TTC549 (cell line): ENCODE measurements around the gene AKR1C1.
"Not testable (repeated sequence)": the region's sequence is repeated elsewhere in the genome, so short reads cannot be mapped to it uniquely, and the experiment has no call there.

Experiments used
- FAIRE-seq: peaks from 2 replicates; lab custom pipeline; 2012; peaks lifted over from hg19 to GRCh38; lab: Jason Lieb, UNC

AKR1C1 gene

DNA sequence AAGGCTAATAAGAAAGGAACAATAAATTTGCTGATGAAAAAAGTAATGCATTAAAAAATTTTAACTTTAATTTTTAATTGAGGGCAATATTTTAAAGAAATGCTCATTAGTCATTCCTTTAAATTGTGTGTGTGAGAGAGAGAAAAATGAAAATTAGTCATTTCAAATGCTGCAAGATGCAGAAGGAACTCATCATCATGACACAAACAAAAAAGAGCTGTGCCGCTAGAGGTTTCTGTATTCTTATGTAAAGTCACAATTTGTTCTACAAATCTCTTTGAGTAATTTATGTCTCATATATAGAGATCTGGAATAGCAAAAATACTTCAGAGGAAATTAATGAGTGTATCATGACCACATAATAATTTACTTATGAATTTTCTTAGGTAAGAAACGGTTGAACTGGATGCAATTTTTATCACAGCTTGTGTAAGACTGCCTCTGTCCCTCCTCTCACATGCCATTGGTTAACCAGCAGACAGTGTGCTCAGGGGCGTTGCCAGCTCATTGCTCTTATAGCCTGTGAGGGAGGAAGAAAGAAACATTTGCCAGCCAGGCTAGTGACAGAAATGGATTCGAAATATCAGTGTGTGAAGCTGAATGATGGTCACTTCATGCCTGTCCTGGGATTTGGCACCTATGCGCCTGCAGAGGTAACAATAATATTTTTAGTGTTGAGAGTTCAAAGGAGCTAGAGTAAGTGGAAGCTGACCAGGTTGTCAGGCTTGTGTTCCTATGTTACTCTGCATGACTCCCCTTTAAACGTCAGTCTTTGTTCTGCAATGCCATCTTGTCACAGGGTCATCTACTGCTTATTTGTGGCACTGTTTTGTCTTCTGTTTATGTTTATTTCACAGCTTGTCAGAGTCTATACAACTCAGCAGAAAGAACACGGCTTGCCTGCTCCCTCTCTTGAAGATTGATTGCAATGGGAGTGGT lies at the start of gene AKR1C1:
Gene AKR1C1 (plus strand): TSS at position 540 of the 939 bp plus-strand sequence. CDS start 30 bp downstream, at position 570.
- not testable (repeated sequence) for FAIRE-seq

DNA sequence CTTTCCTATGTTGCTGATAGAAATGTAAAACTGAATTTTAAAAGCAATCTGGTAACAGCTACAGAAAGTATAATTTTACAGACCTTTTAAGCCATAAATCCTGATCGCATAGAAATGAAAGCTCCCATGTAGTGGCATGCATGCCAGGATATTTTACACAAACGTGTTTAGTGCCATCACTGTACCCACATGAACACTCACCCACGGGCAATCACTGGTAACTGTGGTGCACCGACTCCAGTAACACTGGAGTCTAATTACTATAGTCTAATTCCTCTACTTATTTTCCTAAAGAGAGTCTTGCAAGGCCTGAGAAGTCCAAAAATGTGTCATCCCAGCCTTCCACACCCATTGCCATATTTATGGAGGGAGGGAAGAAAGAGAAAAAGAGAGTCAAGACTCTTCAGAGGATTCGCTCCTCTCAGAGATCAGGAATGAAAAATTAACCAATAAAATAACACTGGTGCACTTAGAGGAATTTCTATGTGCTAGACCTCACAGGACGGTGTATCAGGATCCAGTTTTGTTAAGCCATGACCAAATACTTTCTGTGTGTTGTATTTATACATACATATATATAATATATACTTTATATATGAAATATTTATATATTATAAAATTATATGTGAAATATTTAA lies 48.9 kb upstream of the AKR1C1 start:
- FAIRE-seq, result no peak

DNA sequence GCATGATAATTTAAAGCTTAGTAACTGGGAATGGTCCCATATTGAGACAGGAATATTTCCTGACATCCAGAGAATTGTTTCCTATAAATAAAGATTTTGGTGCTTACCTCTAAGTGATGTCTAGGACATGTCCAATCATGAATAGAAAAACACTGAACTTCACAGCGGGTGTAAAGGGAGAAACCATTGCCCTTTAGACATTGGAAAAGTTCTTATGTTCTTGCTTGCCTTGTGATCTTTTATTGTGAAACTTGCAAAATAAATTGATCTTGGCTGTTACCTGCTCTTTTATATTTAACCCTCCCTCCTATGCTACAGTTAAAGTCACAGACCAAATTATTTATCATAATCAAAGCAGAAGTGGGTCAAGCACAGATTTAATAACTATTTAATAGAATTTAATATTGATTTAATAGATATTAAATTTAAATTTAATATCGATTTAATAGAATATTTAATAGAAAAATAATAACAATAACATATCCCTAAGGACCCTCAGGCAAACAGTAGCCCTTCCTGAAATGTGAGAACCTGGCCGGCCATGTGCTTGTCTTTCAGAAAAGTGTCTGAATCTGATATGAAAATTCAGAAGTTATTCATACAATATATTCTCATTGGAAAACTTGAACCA lies 47.0 kb upstream of the AKR1C1 start:
- FAIRE-seq, result no peak

DNA sequence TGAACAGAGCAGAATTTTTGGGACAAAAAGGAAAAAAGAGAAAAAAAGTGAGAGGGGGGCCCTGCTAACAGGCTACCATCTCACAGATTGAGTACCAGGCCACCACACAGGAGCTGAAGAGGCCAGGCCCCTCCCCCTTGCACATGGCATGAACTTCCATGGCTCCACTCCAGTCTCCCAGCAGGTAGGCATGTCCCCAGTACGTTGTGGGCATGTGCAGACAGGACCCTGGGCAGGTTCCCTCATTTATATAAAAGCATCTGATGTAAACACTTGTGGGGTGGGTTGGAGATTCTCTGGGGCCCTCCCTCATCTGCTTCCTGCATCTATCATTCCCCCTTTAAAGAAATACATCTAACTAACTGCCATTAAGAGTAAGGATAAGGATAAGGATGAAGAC lies 45.0 kb upstream of the AKR1C1 start:
- FAIRE-seq, result no peak

- not testable (repeated sequence) for FAIRE-seq
These were observed 38.7 kb upstream of the AKR1C1 start for GRCh38 chr10:4924482-4924881.

GRCh38 chr10:4926400-4926799 lies 36.8 kb upstream of the AKR1C1 start:
- FAIRE-seq, result no peak

GRCh38 chr10:4931587-4931986 lies 31.6 kb upstream of the AKR1C1 start:
- FAIRE-seq, result no peak

DNA sequence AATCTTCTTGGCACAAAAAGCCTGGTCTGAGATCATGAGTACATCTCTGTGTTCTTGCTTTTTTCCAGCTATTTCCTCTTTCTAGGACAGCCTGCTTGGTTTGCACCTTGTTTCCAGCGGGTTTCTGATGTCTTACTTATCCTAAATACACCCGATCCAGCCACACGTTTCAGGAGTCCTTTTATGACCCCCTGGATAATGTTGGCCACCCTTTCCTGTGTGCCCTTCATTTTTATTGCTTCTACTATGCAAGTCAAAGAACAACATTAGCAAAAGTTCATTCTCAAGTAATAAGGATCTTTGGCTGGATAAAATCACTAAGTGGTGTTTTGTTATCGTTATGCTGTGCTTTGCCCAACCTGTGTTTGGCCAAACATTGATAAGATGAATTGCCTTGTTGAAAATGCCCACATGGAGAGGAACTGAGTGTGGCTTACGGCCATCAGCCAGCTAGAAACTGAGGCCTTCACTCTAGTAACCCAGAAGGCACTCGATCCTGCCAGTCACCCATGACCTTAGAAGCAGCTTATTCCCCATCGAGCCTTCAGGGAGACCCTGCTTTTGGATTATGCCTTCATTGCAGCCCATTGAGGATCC lies 28.7 kb upstream of the AKR1C1 start:
- no peak for FAIRE-seq

GRCh38 chr10:4937346-4937745 lies 25.9 kb upstream of the AKR1C1 start:
- FAIRE-seq, result no peak

GRCh38 chr10:4939224-4940072 lies 23.8 kb upstream of the AKR1C1 start:
- FAIRE-seq, result no peak

DNA sequence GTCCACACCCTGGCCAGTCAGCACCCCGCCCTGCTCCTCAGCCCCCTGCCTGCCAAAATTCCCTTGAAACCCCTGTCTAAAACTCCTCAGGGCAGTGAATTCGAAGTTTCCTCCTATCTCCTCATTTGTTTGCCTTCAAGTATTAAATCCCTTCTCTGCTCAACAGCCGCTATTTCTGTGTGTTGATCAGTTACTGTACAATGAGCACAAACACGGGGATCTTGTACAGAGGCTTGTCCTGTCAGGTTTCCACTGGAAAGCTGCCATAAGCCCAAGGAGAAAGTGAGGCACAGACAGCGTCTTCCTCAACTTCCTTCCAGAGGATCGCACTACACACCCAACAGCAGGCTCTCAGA lies 23.2 kb upstream of the AKR1C1 start:
- FAIRE-seq, result not testable (repeated sequence)

DNA sequence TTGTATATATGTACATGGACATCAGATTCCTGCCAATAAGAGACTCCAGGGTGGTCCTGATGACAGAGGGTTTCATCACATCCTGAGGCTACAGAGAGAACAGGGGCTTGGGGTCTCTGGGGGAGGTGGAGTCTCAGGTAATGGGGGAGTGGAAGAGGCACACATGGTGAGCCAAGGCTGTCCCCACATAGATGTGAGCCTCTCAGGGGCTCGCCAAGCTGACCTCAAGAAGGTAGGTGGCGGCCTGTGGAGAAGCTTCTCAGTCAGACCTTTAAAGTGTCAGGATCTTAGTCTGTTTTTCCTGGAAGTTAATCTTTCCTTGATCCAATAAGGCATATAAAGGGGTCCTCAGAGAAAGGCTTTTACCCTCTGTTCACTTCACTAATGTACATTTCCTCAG lies 22.3 kb upstream of the AKR1C1 start:
- not testable (repeated sequence) for FAIRE-seq

GRCh38 chr10:4941540-4942330 lies 21.5 kb upstream of the AKR1C1 start:
- no peak for FAIRE-seq

DNA sequence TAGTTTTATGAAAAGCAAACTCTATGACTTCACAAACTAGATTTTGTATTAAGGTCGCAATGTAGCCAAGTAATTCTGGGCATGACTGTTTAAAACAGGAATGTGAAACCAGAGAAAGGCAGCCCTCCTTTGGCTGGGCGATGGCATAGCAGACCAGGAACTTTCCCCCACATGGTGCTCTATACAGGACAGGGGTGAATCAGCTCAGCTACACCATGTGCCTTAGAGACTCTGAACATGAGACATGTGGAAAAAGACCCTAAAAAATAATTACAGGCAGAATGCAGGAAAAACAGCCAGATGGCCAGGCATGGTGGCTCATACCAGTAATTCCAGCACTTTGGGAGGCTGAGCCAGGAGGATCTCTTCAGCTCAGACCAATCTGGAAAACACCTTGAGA lies 20.3 kb upstream of the AKR1C1 start:
- not testable (repeated sequence) for FAIRE-seq

- not testable (repeated sequence) for FAIRE-seq
These were observed 19.8 kb upstream of the AKR1C1 start for GRCh38 chr10:4943416-4943815.

- no peak for FAIRE-seq
These were observed 19.4 kb upstream of the AKR1C1 start for GRCh38 chr10:4943821-4944220.

- FAIRE-seq, result no peak
These were observed 18.4 kb upstream of the AKR1C1 start for GRCh38 chr10:4944841-4945240.

DNA sequence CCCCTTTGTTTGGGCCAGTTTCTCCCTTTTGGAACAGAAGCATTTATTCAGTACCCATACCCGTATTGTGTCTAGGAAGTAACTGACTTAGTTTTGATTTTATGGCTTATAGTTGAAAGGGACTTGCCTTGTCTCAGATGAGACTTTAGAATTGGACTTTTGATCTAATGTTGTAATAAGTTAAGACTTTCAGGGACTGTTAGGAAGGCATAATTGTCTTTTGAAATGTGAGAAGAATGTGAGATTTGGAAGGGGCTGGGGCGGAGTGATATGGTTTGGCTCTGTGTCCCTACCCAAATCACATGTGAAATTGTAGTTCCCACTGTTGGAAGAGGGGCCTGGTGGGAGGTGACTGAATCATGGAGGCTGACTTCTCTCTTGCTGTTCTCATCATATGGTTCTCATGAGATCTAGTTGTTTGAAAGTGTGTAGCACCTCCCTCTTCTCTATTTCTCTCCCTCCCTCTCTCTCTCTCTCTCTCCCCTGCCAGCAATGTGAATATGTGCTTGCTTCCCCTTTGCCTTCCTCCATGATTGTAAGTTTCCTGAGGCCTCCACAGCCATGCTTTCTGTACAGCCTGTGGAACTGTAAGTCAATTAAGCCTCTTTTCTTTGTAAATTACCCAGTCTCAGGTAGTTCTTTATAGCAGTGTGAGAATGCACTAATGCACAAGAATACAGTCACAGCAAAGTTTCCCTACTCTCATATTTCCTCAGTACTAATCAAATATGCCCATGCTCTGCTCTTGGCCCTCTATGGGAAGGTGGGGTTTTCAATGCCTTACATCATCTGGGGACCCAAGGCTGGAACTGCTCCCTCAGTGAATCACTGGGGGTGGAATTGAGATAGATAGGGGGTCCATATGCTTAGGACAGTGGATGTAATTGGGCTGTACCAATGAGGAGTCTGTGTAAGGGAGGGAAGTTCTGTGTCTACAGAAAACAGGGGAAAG lies 17.2 kb upstream of the AKR1C1 start:
- FAIRE-seq, result no peak

- FAIRE-seq, result no peak
These were observed 16.1 kb upstream of the AKR1C1 start for GRCh38 chr10:4947039-4947634.
